Renal cortical epithelial cell (primary cell): ENCODE data around the gene CMPK1. TPM values are rescaled to one million over a fixed set of nuclear protein-coding genes. Genes with fewer than 3 reads are reported as not detected.

Experiments used
- DNase-seq: peaks from one replicate; pipeline ENCODE4 v3.0.0-alpha.2; 2011; ENCODE audit warnings: low read depth
- total RNA-seq: library from RNA; depleted of rRNA; stranded (reverse); fragments of >200 nt; gene quantifications from 2 replicates; pipeline ENCODE4 v1.2.3, GENCODE V29; 2014

The CMPK1 gene
- total RNA-seq, 1 donor from 2014 or later = 176 TPM

DNA sequence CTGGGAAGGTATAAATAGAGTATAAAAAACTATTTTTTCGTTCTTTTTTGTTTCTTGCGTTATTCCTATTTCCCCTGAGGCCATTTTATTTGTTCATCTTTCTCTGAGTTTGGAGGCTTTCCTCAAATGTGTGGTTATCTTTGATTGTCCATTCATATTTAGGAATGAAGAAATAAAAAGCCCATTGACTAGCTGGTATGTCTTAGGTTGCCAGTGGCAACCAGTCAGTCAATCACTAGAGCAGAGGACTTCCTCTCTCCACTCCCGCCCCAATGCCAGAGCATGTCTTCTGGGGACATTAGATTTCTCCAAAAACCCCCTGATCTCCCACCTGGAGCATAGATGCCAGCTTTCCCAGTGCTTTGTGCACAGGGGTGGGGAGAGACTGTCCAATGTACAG, 61.8 kb downstream of the CMPK1 start:
- no peak for DNase-seq

- no peak for DNase-seq
Observed at GRCh38 chr1:47396671-47397196, 63.1 kb downstream of the CMPK1 start.

DNA sequence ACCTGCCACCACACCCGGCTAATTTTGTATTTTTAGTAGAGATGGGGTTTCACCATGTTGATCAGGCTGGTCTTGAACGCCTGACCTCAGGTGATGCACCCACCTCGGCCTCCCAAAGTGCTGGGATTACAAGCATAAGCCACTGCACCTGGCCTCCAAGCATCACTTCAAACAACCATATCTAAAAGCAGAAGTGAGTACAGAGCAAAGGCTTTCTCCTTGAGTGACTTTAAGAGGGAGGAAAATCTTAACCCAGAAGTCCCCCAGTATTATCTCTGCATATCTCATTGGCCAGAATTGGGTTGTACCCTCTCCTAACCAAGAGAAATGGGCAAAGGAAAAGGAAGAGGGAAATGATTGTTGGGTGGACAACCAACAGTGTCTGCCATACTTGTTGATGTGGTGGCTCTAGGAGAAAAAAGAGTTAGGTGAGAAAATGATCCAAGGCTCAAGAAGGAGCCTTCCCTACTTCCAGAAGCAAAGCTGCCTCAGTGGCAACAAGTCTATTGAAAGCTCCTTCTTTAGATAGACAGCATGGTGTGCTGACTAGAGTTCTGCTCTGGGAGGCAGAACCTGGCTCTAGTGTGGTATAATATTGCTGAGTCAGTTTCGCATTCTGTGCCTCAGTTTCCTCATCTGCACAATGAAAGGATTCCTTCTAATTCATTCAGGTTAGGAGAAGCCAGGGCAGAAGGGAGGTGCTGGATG, 65.7 kb downstream of the CMPK1 start:
- no peak for DNase-seq

DNA sequence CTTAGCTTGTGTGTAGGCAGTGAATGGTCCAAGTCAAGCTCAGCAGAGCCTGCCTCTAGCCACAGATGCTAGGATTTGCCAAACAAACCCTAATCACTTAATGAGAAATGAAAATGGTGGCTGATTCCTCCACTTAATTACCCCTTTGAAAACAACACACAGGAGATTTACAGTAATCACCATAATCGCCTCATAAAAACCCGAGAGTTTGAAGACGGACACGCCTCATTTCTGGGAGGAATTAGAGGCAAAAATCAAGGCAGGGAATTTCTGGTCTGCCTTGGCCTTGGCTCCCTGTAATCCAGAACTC, 66.2 kb downstream of the CMPK1 start:
- no peak for DNase-seq

DNA sequence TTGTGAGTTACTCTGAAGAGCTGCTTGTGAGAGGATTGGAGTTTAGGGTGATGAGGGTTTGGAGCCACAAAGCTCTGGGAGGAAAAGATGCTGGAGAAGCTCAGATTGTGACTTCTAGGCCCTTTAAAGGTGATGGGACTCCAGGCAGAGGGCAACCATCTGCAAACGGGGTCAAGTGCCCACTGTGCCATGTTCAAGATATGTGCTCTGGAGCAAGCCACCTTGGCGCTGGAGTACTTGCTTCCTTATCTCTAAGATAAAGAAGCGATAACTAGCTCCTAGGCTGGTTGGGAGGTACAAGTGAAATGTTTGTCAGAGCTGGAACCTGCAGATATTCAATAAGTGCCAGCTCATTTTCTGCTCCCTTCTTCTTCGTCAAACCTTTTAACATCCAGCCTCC, 68.2 kb downstream of the CMPK1 start:
- no peak for DNase-seq

DNA sequence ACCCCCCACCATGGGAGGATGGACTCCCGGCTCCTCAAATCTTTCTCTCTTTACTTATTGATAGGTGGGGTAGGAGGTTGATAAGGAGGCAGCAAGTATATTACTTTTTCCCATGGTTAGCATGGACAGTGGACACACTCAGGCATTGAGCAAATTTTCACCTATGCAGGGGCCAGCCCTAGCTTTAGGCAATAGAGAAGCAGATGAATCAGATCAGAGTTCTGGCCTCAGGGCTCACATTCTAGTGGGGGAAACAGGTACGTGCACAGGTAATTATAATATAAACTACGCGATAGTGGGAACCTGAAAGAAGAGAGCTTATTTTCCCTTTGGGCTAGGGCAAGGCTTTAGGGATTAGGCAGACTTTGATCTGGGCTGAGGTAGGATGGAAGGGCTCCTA, 69.0 kb downstream of the CMPK1 start:
- no peak for DNase-seq

GRCh38 chr1:47403321-47403910, 69.8 kb downstream of the CMPK1 start:
- DNase-seq = no peak

GRCh38 chr1:47405697-47406096, 72.1 kb downstream of the CMPK1 start:
- no peak for DNase-seq

- no peak for DNase-seq
Observed at GRCh38 chr1:47406966-47407365, 73.4 kb downstream of the CMPK1 start.

- no peak for DNase-seq
Observed at GRCh38 chr1:47407481-47407880, 73.9 kb downstream of the CMPK1 start.

GRCh38 chr1:47409311-47410067, 75.9 kb downstream of the CMPK1 start:
- DNase-seq = peak; percentile 86

- no peak for DNase-seq
Observed at GRCh38 chr1:47410068-47410455, 76.5 kb downstream of the CMPK1 start.

GRCh38 chr1:47411436-47411835, 77.8 kb downstream of the CMPK1 start:
- DNase-seq = peak; percentile 51

DNA sequence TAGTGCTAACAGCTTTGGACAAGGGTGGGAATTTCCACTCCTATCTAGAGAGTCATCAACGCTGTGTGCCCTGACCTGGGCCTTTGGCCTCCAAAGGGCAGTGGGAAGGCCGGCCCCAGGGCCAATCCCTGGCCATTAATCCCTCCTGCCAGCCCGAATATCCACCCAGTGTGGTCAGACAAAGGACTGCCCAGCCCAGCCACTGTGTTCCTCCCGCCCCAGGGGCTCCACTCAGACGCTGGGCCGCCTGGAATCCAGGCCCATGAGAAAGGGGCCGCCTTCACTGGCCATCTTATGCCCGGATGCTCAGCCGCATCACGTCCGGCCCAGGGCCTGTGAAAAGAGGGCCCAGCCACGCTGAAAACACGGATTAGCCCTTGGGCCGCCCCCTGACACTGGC, 78.8 kb downstream of the CMPK1 start:
- no peak for DNase-seq

DNA sequence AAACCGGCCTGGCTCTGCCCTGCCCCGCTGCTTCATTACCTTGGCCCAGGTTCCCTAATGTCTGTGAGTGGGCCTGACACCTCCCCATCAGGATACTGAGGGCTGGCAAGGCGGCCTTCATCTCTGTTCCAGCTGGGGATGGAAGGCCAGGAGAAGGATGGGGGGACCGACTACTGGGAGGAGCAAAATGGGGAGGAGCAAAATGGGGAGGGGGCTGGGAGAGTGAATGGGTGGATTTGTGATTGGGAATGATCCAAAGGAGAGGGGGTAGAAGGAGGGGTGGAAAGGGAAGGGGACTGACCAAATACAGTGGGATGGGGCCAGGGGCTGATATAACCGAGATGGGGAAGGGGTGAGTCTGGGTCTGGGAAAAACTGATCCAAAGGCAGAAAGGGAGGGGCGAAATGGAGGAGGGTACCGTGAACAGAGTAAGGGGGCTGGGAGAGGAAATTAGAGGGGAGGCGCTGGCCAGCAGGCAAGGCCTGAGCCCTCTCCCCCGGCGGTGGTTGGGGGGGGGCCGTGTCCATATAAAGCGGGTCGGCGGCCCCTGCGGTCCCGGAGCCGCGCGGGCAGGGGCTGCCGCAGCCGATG, 82.2 kb downstream of the CMPK1 start, which contains the start of gene FOXE3:
Gene FOXE3 (plus strand): TSS at position 558 of the 591 bp plus-strand sequence. CDS start 31 bp downstream, at position 589.
- DNase-seq = no peak

- DNase-seq = no peak
Observed at GRCh38 chr1:47416319-47417169, 83.0 kb downstream of the CMPK1 start.

DNA sequence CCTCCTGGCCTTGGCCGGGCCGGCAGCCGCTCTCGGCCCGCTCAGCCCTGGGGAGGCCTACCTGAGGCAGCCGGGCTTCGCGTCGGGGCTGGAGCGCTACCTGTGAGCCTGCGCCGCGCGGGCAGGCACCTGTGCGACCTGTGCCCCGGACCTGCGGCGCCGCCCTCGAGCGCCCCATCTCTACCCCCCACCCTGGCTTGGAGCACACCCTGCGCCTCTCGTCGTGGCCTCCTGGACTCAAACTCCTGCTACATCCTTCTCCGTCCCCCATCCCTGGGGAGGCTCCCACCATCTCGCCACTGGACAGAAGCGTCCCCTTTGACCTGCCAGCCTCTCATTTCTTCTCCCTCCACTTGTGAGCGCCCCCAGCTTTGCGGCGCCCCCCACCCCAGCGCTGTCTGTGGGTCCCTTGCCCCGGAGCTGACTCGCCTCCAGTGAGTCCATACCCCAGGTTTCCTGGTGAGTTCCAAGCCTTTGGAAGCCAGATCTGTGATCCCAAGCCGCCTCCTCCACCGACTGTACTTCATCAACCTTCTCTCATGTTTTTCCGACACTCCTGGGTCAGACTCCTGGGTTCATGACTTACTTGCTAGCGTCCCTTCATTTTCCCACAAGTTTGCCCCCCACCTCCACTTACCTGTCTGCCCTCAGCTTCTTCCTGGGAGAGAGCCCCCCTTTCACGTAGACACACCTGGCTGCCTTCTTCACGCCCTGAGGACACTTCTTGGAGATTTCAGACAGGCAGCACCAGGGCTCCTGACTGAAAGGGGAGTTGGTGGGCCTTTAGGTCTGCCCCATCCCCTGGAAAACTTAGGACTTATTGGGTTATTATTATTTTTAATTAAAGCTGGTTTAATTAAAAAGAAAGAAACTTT, 83.8 kb downstream of the CMPK1 start:
- DNase-seq = no peak

GRCh38 chr1:47418122-47418521, 84.5 kb downstream of the CMPK1 start:
- no peak for DNase-seq

DNA sequence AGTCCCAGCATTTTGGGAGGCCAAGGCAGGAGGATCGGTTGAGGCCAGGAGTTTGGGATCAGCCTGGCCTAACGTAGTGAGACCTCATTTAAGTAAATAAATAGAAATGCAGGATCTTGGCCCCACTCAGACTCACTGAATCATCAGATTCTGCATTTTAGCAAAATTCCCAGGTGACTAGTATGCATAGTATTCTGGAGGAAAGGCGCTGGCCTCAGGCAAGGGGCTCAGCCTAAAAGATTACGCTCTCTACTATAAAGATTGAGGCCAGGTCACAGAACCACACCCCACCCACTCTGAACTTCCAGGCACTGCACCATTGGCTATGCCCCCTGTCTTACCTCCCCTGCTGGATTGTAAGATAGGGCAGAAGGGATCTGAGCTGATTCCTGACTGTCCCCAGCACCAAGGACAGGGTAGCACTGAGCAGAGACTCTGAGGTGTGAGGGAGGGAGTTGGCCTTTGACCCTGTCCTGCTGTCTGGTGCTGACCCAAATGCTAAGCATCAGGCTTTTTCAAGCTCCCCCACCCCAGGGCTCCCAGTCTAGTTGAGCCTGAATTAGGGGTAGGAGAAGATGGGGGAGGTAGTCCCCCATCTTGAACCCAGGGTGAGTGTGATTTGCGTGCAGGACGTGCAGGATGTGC, 85.2 kb downstream of the CMPK1 start:
- DNase-seq = no peak

DNA sequence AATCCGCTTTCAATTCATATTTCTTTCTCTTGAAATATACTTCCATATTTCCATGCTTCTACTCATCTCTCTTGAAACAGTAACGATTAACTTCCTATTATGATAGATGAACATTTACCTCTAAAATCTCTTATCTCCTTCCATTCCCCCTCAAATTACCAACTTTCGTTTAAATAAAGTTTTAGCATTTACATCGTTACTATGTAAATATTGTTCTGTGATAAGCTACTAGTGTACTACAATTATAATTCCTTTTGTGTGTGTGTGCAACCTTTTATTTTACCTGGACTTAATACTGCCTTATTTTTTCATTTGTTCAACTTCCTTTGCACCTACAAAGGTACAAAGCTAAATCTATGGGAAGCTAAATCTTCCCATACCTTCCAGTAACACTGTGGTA, 87.0 kb downstream of the CMPK1 start:
- no peak for DNase-seq
